ENCODE measurements around the gene ASCC3.

ASCC3 gene

GRCh38 chr6:100461917-100462705, 419.0 kb downstream of the ASCC3 start:
- no peak for DNase-seq

GRCh38 chr6:100461278-100461916, 419.7 kb downstream of the ASCC3 start:
- DNase-seq = no peak

GRCh38 chr6:100460650-100461204, 420.4 kb downstream of the ASCC3 start:
- DNase-seq = no peak

- no peak for DNase-seq
Measured at GRCh38 chr6:100459592-100460184, 421.4 kb downstream of the ASCC3 start.

GRCh38 chr6:100458841-100459591, 422.1 kb downstream of the ASCC3 start:
- no peak for DNase-seq
